ENCODE measurements around the gene PRKCZ.

The PRKCZ gene

DNA sequence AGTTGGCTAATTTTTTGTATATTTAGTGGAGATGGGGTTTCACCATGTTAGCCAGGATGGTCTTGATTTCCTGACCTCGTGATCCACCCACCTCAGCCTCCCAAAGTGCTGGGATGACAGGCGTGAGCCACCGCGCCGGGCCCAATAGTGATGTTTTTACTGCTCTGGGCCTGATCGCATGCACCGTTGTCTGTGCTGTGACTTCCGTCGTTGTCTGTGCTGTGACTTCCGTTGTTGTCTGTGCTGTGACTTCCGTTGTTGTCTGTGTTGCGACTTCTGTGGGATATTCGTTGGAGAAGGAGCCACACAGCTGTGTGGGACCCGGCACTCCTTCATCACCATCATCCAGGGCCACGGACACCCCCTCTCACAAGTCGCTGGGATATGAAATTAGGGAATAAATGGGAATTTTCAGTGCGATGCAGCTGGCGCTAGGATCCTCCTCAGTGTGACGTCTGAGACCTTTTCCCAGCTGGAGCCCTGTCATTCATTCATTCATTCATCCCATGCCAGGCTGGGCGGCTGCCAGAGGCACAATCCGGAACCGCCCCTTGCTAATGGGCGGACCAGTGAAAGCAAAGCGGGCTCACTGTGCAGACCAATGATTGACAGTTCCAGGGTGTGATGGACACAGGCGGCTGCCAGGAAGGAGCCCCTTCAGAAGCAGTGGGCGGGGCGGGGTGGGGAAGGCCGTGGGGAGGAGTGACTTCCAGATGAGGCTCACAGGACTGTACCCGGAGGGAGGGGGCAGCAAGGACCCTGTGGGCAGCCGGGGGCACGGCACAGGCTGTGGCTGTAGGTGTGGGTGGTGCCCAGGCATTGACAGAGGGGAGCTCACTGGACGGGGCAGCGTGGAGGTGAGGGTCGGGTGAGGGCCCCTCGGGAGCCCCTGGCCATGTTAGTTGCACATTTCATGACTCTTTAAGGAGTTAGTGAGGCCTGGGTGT is 48.9 kb downstream of the PRKCZ start:
- DNase-seq (ENCODE audit: low read depth, low spot score) = no peak
- peak overlapping the region; percentile 58 for H3K27ac ChIP-seq

DNA sequence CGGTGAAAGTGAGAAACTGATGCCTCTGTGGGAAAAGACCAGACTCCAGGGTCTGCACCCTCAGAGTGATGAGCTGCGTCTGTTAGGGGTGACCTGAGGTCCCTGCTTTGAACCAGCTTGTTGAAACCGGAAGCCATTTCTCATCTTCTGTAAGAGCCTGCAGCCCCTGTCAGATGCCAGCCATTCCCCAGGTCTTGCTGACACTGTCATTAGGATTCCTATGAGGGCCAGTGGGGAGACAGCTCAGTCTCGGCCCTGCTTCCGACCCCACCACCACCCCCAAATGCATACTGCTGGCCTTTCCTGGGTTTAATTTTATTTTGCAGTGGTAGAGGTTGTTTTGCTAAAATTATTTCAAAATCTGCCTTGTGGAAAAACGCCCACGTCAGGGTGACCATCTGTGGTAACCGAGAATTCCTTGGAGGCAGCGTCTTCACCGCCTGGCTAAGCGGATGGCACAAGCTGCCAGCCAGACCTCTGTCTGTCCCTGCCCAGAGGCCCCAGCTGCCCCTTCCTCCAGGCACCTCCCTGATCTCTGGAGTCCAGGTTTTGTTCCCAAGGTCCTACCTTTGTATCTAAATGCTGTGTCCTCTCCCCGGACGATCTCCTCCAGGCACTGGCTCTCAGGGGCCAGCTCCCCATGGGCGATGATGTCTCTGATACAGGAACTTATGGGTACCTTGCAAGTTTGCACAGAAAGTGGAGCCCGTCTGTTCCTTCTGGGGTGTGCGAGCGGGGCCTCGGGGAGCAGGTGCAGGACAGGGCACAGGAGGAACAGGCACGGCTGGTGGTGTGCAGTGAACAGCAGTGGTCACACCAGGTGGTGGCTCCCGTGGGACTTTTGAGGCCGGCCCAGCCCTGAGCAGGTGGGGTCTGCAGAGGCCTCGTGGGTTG is 49.9 kb downstream of the PRKCZ start:
- DNase-seq (ENCODE audit: low read depth, low spot score) = no peak
- H3K27ac ChIP-seq = no peak overlapping the region

DNA sequence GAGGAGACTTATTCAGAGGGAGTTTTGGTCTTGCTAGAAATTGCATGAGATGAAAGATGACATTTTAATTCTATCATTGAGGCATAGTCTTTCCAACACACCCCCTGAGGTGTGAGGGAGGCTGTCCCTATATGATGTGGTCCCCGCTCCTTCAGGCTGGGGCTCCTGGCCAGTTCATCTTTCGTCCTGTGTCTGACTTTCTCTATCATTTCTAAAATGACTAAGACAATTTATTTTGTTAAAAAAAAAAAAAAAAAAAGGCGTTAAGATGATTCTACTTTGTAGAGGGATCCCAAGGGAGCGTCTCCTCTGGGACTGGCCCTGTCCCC is 50.5 kb downstream of the PRKCZ start:
- H3K27ac ChIP-seq = no peak overlapping the region
- DNase-seq (ENCODE audit: low read depth, low spot score) = no peak

DNA sequence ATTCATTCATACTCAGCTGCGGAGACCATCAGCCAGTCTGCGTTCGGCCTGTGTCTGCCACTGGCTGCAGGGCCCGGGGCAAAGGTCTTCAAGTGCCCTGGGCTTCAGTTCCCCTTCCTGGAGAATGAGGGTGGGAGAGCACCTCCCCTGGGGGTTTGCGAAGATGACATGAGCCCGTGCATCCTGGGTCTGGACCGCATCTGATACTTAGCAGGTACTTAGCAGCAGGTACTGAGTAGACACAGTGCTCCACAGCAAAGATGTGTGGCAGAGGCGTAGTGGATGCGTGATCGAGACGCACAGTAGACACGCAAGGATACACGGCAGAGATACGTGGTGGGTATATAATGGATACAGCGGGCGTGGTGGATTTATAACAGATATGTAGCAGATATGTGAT is 51.3 kb downstream of the PRKCZ start:
- no peak for DNase-seq (ENCODE audit: low read depth, low spot score)
- H3K27ac ChIP-seq = no peak overlapping the region

DNA sequence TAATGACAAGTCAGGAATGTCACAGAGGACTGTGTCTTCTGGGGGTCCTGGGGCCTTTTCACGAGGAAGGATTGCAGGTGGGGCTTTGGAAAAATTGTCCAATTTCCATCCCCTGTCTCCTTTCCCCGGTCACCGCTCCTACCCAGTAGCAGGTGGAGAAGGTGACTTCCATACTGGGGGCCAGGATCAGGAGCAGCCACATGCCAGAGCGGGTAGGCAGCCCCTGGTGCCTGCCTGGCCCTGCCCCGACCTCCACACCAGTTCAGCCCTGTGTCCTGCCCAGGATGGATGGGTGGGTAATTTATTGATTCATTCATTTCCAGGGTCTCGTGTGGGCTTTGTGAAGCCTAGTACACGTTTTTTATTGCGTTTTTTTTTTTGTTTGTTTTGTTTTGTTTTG is 51.7 kb downstream of the PRKCZ start:
- no peak overlapping the region for H3K27ac ChIP-seq

DNA sequence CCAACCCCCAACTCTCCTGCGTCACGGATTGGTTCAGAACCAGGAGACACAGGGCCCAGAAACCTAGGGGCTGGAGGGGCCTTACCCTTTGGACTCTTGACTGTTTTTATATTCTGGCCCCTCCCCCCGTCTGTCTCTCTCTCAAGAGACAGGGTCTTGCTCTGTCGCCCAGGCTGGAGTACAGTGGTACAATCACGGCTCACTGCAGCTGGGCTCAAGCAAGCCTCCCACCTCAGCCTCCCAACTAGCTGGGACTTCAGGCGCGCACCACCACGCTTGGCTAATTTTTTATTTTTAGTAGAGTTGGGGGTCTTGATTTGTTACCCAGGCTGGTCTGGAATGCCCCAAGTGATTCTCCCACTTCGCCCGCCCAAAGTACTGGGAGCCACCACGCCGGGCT is 52.5 kb downstream of the PRKCZ start:
- H3K27ac ChIP-seq = no peak overlapping the region
- DNase-seq (ENCODE audit: low read depth, low spot score) = no peak

More for the DNA sequence above, 51.7 kb downstream of the PRKCZ start:
- DNase-seq (ENCODE audit: low read depth, low spot score) = no peak

DNA sequence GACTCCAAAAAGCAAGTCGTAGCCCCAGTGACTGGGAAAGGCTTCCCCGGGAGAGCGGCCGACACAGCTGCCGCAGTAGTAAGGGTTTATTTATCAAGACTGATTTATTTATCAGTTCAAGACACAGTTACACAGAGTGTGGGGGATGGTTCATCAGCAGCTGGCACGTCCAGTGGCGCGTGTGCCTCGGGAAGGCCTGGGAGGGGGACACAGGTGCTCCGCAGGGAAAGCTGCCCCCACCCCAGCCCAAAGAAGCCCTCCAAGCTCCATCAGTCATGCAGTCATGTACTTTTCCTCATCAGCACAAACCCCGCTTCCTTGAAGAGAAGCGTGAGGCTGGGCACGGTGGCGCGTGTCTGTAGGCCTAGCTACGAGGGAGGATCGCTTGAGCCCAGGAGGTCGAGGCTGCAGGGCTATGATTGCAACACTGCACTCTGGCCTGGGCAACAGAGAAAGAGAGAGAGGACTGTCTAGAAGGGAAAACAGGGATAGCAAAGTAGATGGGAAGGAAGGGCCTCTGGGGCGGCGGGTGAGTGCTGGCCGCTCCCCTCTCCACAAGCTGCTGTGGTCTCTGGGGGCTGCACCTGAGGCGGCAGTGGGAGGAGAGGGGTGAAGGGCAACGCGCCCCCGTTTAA is 53.2 kb downstream of the PRKCZ start:
- DNase-seq (ENCODE audit: low read depth, low spot score) = no peak
- no peak overlapping the region for H3K27ac ChIP-seq

DNA sequence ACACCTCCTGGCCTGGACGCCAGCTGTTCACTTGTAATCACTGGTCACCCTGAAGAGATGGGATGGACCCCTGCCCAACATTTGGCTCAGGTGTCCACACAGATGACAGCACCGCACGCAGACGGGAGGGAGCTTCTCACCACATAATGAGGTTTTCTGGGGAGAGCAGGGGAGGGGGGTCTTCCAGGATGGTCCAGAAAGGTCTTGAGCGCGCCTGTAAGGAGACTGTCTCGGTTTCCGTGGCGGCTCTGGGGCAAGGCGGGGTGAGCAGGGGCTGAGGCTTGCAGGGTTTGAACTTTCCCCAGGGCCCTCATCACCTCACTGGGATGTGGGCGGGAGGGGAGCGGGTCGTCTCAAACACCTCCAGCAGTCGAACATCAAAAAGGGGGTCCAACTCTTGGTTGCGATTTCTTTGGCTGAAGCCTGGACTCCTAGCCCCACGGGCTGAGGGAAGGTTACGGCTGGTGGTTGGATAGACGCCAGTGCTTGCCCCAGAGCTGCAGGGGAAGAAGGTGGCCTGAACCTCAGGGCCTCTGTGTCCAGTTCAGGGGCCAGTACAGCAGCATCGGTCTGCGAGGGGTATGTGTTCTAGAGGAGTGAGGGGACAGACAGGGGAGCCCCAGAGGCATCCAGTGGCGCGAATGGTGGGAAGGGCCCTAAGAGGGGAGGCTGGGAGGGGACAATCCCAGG is 53.8 kb downstream of the PRKCZ start:
- H3K27ac ChIP-seq = no peak overlapping the region
- no peak for DNase-seq (ENCODE audit: low read depth, low spot score)

DNA sequence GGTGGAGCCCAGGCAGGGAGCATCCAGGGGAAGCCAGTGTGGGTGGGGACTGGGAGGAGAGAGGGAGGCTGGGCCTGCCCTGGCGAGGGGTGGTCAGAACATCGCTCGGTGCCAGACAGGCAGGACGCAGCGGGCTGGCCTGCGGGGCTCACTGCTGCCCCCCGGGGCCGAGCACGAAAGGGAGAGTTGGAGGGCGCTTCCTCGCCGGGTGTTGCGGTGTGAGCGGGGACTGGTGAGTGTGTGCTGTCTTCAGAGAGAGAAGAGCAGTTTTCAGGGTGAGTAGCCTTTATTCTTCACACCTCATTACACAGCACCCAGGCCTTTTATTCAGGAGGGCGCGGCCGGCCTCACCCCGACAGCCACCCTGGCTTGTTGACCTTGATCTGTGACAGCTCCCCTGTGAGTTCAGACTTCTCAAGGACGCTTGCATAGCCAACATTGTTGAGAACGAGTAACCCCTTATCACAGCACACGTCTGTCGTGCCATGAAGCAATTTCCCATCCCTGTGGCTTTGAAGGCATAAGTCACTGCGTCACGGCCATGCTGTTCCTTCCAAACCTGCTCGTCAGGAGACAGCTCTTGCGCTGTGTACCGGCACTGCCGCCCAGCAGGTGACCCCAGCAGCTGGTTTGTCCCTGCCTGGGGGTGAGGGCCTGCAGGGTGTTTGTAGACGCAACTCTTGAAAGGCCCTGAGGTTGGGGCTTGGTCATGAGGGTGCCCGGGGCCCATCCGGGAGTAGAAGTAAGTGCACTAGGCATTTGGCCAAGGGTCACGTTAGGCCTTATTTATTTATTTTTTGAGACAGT is 54.6 kb downstream of the PRKCZ start:
- H3K27ac ChIP-seq = no peak overlapping the region
- no peak for DNase-seq (ENCODE audit: low read depth, low spot score)

DNA sequence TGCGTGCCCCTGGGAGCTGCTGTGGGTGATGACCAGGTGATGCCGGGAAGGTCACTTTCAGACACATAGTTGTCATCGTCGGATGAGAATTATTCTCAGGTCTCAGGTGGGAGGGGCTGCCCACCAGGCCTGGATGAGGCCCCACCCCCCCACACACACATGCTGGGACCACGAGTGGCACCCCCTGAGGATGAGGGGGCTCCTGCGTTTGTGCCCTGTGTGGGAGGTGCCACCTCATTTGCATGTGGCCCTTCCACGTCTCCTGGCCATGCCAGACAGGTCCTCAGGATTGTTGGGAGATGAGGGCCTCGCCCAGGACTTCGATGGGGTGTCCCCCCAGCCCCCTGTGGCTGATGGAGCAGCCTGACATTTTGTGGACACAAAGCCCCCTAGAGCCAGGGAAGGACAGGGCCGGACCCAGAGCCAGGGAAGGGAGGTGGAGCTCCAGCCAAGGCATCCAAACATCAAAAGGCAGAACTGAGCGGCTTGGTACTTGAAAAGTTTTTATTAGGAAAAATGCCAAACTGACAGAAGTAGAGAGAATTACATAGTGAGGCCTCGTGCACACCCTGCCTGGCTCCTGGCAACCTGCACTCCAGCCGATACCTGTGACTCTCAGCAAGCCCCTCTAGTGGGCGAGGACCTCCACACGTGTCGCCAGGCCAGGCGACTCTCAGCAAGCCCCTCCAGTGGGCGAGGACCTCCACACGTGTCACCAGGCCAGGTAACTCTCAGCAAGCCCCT is 55.7 kb downstream of the PRKCZ start:
- H3K27ac ChIP-seq = no peak overlapping the region
- DNase-seq (ENCODE audit: low read depth, low spot score) = no peak

DNA sequence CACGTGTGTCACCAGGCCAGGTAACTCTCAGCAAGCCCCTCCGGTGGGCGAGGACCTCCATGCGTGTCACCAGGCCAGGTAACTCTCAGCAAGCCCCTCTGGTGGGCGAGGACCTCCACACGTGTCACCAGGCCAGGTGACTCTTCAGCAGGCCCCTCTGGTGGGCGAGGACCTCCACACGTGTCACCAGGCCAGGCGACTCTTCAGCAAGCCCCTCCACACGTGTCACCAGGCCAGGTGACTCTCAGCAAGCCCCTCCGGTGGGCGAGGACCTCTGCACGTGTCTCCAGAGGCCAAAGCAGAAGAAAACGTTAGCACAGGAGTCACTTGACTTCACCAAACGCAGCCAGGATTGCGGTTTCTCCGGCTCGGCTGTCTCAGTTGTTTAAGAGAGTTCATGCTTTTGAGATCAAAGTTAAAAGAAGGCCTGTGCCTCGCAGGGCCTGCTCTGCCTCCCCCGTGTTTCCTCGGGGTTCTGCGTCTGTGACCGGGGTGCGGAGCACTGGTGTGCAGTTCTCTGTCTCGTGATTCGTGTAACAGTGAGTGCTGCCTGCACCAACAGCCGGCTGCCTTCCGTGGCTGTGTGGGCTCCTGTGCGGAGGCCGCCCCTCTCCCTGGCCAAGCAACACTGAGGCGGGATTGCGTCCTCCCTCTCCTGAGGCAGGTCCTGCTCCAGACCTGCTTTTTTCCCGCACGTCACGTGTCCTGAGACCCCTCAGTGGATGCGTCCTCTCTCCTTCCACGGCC is 56.6 kb downstream of the PRKCZ start:
- DNase-seq (ENCODE audit: low read depth, low spot score) = no peak
- no peak overlapping the region for H3K27ac ChIP-seq

DNA sequence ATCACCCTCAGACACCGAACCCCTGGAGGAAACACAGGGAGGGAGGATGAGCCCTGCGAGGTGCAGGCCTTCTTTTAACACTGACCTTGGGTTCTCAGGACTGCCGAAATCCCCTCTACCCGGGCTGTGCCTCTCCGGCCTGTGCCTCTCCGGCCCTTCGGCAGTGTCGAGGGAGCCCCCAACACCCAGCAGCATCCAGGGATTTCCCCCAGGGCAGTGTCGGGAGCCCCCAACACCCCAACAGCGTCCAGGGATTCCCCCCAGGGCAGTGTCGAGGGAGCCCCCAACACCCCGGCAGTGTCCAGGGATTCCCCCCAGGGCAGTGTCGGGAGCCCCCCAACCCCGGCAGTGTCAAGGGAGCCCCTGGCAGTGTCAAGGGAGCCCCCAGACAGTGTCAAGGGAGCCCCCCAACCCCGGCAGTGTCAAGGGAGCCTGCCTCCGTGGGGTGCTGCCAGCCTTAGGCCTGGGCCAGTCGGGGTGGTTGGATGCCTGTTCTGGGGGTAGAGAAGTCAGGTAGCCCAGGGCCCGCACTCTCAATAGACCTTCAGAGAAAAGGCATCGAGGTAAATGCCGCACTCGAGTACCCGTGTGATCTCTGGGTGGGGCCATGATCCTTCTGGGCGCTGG is 57.5 kb downstream of the PRKCZ start:
- H3K27ac ChIP-seq = no peak overlapping the region
- no peak for DNase-seq (ENCODE audit: low read depth, low spot score)

DNA sequence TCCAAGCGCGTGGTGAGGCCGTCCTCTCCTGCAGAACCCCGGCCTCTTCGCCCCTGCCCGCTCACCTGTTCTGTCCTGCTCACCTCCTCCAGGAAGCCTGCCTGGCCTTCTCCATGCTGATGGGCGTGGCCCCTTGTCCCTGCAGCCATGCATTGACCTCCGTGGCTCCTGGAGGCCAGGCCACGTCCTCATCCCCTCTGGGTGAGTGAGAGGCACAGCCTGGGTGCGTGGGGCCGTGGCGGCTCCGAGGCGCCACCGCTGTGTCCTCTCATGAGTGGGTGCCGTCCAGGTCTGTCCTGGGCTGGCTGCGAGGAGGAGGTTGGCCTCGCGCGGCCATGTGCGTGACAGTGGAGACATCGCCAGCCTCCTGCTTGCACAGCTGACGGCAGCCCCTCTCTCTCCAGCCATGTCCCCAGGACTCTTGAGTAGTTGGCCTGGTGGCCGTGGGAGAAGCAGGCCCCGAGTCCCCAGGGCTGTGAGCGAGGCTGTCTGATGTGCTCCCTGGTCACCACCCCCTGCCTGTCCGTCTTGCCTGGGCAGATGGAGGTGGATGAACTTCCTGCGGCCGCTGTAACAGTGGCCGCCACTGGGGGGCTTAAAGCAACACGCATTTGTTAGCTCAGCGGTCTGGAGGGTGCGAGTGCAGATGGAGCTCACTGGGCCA is 58.1 kb downstream of the PRKCZ start:
- no peak for DNase-seq (ENCODE audit: low read depth, low spot score)
- H3K27ac ChIP-seq = no peak overlapping the region

DNA sequence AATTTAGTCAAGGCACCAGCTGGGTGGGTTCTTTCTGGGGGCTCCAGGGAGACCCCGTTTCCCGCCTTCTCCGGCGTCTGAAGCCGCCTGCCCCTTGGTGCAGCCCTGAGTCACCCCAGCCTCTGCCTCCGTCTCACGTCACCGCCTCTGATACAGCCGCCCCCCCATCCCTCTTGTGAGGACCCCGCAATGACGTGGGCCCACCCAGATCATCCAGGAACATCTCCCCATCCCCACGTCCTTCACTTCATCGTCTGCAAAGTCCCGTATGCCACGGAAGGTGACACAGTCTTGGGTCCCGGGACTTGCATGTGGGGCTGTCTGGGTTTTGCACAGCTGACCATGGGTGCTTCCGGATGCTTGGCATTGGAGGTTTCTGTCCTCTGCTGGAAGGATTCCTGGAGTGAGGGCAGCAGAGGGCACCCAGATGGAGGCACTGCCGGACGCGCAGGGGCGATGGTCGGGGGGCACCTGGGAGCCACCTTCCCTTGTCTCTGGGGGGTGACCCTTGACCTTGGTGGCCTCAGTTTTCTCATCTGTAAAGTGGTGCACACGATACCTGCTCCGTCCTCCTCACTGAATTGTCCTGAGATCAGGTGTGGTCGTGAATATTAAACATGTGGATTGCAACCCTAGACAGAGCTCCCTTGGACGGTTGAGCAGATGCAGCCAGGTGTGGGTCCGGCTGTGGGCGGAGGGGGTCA is 58.8 kb downstream of the PRKCZ start:
- no peak overlapping the region for H3K27ac ChIP-seq
- no peak for DNase-seq (ENCODE audit: low read depth, low spot score)

DNA sequence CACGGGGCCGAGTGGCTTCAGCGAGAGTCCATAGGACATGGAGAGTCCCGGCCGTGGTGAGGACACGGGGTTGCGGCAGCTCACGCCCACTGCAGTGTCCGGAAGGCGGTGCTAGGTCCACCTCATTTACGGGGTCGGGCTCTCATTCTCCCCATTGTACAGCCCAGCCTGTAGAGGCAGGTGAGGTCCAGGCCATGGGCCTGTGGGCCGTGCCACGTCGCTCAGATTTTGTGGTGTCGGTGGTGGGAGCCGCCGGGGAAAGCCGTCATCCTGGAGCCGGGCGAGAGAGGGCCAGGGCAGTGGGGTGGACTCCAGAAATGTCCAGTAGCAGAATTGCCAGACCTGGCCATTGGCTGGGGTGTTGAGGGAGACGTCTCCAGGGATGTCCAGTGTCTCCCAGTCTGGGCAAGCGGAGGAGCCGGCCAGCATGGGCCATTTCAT is 59.4 kb downstream of the PRKCZ start:
- H3K27ac ChIP-seq = no peak overlapping the region

DNA sequence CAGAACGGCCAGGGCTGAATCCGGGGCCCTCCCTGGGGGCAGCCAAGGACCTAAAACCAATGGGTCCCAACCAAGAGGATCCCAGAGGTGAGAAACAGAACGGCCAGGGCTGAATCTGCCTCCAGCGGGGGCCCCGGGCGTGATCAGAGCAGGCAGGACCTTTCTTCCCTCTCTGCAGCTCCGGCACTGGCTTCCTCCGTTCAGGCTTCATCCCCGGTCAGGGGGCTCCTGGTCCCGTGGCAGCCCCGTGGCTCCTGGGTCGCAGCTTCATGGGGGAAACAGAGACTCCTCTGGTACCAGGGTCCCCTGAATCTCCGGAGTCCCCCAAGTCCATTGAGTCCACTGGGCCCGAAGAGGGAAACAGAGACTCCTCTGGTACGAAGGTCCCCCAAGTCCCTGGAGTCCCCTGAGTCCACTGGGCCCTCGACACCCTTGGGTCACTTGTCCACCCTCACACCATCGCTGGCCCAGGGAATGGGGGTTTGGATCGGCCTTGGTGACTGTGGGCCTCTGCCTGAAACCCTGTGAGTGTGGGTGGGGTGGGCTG is 60.1 kb downstream of the PRKCZ start:
- no peak overlapping the region for H3K27ac ChIP-seq
- DNase-seq (ENCODE audit: low read depth, low spot score) = no peak

More for the DNA sequence above, 59.4 kb downstream of the PRKCZ start:
- DNase-seq (ENCODE audit: low read depth, low spot score) = no peak

Measured in epithelial cell of prostate (primary cell).